Activated naive CD4-positive, alpha-beta T cell treated with anti-CD3 and anti-CD28 coated beads, Interleukin-2, amount 10 ng/mL, durations not matched to agents 5 hours and 36 hours (primary cell): ENCODE data around the gene CD244. TPM values are rescaled to one million over a fixed set of nuclear protein-coding genes. Genes with fewer than 3 reads are reported as not detected.

ENCODE experiments used
- total RNA-seq, 2 experiments: library from RNA; stranded (reverse); gene quantifications; one replicate each; pipeline ENCODE4 v1.2.3, GENCODE V29; 2021

The CD244 gene, protein sequence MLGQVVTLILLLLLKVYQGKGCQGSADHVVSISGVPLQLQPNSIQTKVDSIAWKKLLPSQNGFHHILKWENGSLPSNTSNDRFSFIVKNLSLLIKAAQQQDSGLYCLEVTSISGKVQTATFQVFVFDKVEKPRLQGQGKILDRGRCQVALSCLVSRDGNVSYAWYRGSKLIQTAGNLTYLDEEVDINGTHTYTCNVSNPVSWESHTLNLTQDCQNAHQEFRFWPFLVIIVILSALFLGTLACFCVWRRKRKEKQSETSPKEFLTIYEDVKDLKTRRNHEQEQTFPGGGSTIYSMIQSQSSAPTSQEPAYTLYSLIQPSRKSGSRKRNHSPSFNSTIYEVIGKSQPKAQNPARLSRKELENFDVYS
- total RNA-seq, result under 1 TPM; 0.40 to 0.55 TPM

DNA sequence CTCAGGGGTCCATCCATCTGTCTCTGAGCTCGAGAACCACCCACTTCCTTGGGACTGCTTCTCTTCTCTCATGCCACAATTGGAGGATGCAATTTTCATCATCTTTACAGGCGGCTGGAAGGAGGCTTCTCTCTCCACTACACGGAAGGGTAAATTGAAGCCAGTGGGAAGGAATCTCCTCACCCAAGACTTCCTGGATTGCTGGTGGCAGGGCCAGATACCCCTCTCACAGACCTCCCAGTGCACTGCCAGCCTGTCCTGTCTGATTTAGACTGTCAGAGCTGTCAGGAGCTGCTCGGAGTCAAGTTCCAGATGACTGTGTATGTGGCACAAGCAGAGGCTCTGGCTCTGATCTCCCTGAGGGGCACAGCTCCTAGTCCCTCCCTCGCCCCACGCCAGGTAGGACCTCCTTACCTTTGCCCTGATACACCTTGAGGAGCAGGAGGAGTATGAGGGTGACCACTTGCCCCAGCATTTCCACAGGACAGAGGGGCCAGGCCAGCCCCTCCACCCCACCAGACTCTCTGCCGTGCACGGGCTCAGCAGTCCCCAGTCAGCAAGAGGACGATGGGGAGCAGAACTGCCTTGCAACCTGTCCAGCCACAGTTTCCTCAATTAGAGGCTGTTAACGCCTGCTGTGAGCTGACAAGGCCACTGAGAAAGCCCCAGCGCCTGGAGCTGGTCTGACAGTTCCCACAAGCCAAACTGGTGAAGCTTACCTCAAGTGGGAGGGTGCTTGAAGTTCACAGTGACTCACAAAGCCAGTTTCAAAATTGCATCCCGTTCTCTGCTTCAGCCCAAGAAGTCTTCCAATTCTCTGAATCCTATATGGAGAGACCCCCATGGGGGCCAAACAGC lies at the start of gene CD244:
Gene CD244 (minus strand): TSS at position 685 of the 858 bp plus-strand sequence. CDS start 210 bp downstream, at position 475.

DNA sequence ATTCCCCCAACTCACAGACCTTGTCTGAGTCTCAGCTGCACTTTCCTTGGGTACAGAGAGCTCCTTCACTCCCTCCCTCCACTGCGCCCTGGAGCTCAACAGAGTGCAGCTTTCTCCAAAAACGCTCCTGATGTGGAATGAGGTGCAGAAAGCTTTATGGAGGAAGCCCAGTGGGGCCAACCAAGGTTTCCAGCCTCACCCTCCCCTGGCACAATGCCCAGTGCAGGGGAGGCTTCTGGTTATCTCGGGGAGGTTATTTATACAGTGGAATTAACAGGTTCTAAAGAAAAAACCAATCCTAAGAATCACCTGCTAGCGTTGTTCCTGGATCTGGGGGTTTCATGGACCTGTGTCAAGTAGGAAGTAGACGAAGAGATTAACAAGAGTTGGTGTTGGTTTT lies 22.4 kb upstream of the CD244 start, which contains the start of gene ITLN1:
Gene ITLN1 (minus strand): TSS at position 139 of the 400 bp plus-strand sequence. CDS start 303 bp downstream, outside the sequence.

DNA sequence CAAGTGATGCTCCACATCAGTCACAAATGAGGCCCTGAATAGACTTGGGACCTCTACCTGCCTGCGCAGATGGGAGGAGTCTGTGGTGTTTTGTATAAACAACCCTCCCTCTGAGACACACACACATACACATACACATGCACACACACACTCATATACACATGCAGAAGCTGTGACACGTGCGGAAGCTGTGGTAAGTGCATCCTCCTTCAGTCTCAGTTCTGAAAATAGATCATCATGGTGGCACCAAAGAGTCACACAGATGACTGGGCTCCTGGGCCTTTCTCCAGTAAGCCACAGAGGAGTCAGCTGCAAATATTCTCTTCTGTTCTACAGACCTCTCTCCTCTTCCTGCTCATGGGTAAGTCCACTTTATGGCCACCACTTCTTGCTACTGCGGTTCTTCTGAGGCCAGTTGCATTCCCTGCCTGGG lies 66.7 kb downstream of the CD244 start, which contains the start of gene LY9:
Gene LY9 (plus strand): TSS at position 224 of the 433 bp plus-strand sequence. CDS start 14 bp downstream, at position 238.

Other genes with a start within 250 kb of the CD244 start
- gene SLAMF1, start 215.8 kb downstream of the CD244 start, total RNA-seq, result 10 to 100 TPM; 52.2 to 54.0 TPM
- gene CD48, start 151.1 kb downstream of the CD244 start, total RNA-seq, result 100 to 1,000 TPM; 378 to 401 TPM
- 1 to 10 TPM; 7.6 to 8.2 TPM for gene SLAMF7, start 123.6 kb downstream of the CD244 start, total RNA-seq
- gene LY9, start 66.7 kb downstream of the CD244 start, total RNA-seq, result 10 to 100 TPM; 75.9 to 76.3 TPM
- gene ITLN1, start 22.3 kb upstream of the CD244 start, total RNA-seq, result not detected
- not detected for gene ITLN2, start 91.9 kb upstream of the CD244 start, total RNA-seq
- 10 to 100 TPM; 16.2 to 20.7 TPM for gene F11R, start 158.3 kb upstream of the CD244 start, total RNA-seq
- gene TSTD1, start 176.1 kb upstream of the CD244 start, total RNA-seq, result 10 to 100 TPM; 60.7 to 63.0 TPM
- 10 to 100 TPM; 62.5 to 63.9 TPM for gene USF1, start 183.1 kb upstream of the CD244 start, total RNA-seq
- gene ARHGAP30, start 207.0 kb upstream of the CD244 start, total RNA-seq, result 100 to 1,000 TPM; 304 to 324 TPM
- gene NECTIN4, start 226.7 kb upstream of the CD244 start, total RNA-seq, result not detected
- gene KLHDC9, start 235.5 kb upstream of the CD244 start, total RNA-seq, result under 1 TPM; 0.58 to 0.63 TPM